Activated CD4-positive, alpha-beta T cell treated with anti-CD3 and anti-CD28 coated beads, Interleukin-2, Interleukin-4, amounts not matched to agents 100 ng/mL and 50 ng/mL, durations not matched to agents 16 hours and 8 hours (primary cell): ENCODE results near the gene GEMIN7.

ENCODE experiments used
- DNase-seq: peaks from one replicate; pipeline ENCODE4 v3.0.0-alpha.2; 2020; ENCODE audit warnings: low spot score

GEMIN7 gene

DNA sequence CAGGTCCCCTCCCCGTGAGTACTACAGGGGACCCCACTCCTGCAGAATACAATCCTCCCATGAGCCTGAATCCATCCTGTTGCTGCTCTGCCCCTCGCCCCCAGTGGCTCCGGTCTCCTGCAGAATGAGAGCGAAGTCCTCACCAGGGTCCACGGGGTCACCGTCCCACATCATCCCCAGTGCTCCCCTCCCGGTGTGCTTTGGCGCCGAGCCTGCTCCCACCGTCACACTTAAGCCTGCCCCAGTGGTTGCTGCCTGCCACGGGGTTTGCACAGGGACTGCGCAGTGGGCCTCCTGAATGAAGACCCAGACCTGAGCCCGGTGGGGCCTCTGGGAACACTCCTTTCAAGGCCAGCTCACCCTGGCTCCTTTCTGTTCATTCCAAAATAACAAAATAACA lies 51.2 kb downstream of the GEMIN7 start:
- DNase-seq = no peak

GRCh38 chr19:45130888-45131615 lies 52.0 kb downstream of the GEMIN7 start:
- no peak for DNase-seq

DNA sequence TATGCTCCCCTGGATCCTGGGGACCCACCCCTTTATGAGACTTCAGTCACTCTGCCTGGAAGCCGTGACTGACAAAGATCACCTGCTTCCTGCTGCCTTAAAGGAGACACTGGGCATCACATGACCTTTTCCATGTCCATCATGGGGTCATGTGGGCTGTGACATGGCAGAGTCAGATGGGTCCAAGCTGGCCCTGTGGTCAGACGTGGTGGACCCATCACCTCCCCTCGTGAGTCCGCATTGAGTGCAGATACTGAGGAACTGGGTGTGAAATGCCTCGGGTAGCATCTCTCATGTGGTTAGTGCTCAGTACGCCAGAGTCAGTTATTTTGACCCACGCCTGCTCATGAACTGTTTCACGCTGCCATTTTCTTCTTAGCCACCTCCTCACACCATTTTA lies 54.6 kb downstream of the GEMIN7 start:
- no peak for DNase-seq

DNA sequence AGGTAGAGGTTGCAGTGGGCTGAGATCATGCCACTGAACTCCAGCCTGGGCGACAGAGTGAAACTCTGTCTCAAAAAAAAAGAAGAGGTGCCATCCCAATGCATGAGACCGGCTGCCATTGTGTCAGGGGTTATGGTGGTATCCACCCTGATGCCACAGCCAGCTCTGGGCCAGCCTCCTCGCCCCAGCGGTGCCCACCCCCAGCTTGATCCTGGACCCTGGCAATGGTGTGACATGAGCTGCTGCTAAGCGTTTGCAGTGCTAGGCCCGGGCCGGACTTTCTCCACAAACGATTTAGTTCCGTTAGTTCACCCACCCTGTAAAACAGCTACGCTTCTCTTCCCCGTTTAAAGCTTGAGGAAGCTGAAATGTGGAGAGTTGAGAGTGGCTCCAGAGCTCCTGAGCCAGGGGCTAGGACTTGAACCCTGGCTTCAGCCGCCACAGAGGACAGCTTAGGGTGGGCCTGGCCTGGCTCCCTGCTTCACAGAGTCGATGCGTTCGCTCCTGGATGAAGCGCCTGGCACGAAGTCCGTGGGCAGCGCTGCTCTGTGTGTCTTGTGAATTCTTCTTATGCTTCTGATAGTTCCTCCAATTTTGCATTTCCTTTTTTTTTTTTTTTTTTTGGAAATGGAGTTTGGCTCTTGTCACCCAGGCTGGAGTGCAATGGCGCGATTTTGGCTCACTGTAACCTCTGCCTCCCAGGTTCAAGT lies 56.3 kb downstream of the GEMIN7 start:
- no peak for DNase-seq

DNA sequence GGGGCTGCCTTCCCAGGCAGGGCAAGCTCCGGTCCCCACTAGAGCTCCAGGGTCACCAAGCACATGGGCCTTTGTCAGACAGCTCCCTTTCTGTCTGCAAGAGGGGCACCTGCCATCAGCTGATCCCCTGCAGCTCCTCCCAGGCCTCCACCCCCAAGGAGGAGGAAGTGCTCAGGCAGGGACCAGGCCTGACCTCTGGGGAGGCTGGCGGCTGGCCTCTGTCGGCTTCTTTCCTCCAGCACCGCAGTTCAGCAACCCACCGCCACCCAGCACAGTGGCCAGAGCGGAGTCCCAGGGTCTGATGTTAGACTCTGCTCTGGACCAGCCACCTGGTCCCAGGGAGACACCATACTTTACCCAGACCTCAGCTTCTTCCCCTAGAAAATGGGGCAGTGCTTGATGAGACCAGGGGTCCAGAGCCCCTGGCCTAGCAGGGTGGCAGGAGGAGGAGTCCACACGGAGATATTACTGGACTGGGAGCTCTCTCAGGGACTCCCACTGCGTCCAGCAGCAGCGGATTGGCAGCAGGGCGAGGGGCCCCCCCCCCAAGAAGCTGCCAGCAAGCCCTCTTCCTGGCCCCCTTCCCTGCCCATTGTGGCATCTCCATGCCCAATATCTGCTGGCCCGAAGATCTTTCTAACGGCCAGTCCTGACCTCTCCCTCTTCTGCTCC lies 57.6 kb downstream of the GEMIN7 start:
- no peak for DNase-seq

DNA sequence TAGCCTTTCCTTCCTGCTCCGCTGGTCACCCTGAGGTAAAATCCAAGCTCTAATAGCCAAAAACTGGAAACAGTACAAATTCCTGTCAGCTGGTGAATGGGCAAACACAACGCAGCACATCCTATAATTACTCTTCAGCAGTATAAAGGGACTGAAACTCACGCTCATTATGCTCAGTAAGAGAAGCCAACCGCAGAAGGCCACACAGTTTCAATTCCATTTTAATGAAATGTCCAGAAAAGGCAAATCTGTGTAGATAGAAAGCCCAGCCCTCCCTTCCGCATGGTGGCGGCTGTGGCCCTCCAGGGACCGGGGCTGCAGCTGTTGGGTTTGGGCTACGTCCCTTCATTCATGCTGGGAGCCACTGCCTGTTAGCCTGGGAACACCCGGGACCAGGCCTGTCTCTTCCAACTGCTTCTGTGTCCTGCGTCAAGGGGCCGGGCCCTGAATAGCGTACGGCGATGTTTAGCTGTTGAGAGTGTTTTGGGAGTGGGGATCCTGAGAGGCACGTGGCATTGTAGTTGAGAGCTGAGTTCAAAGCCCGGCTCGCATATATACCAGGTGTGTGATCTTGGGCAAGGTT lies 58.2 kb downstream of the GEMIN7 start:
- DNase-seq = no peak

DNA sequence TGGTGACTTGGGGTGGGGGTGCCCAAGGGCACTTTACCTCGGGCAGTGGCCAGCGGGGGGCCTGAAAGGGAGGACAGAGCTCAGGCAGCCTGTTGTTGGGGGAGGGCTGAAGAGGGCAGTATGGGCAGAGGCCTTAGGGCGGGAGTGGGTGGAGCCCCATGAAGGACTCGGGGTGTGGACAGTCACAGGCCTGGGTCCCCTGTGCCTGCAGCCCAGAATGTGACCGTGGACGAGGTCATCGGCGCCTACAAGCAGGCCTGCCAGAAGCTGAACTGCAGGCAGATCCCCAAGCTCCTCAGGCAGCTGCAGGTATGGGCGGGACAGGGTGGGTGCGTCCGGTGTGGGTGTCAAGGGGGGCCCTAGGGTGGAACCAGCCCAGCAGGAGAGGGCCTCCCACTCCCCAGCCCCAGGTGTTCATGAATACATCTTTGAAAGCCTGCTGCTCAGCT lies 59.3 kb downstream of the GEMIN7 start:
- DNase-seq = no peak

DNA sequence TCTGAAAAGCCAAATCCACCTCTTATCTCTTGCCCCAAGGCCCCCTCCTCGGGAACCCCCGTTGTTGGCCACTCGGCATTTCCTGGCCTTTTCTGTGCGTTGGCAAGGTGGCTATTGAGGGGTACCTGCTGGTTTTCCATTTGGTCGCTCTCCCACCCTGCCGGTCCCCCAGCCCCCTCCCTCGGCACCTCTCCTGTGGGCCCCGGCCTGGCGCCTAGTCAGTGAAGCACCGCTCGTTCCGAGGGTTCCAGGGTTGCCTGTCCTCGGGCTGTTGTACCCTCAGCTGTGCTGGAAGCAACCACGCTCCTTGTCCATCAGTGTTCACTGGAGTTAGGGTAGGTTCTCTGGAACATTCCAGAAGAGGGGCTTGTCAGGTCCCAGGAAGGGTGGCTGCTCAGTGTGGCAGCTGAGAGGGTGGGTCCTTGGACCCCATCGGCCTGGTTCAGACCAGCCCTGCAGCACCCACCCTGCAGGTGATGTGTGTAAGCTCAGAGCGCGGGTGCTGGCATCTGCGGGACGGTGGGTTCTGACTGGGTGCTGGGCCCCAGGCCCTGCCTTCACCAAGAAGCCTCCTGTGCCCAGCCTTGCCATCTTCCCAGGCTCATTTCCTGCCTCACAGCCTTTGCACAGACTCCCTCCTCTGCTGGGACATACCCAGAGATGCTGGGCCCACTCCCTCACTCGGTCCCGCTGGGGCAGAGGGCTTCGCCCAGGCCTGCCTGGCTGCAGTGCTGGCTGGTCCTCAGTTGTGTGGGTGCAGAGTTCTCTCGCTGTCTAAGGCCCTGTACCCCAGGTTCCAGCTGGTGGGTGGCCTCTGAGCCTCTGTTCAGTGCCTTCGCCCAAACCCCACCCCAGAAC lies 60.5 kb downstream of the GEMIN7 start:
- no peak for DNase-seq

DNA sequence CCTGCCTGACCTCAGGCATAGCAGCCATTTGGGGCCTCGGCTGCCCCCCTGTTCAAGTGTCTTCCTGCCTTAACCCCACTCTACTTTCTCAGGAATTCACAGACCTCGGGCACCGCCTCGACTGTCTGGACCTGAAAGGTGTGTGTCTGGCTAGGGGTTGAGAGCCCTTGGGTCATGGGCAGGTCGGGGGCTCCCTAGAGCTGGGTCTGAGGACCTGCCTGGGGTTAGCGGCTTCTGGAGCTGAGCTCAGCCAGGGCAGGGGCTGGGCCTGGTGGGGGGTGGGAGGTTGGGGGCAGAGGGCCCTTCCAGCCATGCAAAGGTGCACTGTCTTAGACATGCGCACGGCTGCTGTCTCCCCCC lies 61.1 kb downstream of the GEMIN7 start:
- DNase-seq = no peak

DNA sequence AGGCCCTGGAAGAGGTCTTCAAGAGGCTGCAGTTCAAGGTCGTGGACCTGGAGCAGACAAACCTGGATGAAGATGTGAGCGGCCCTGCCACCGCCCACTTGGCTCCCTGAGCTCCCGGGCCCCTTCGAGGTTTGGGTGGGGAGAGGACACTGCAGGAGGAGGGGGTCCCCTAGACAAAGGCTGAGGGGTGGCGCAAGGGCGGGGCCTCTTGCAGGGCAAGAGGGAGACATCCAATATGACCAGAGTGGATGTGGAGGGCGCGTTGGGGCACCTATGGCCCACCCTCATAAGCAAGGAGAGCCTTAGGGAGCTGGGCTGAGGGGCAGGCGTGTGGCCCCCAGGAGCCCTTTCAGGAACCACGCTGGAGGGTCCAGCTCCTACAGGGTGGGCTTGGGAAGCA lies 61.5 kb downstream of the GEMIN7 start:
- DNase-seq = no peak
